Esophagus muscularis mucosa (tissue), 4 donors: ENCODE results near the gene LSMEM2.

ENCODE experiments used
- CTCF ChIP-seq, 3 experiments: fragments of 200-600 bp in 2 of 3; fragments of 450-650 bp in 1 of 3; sonication (generic) in 2 of 3; IDR thresholded peaks; one replicate each; pipeline ENCODE4 v1.5.1; 2017 to 2019; ENCODE audit warnings: antibody characterized with exemption in 3 of 3, mild to moderate bottlenecking in 2 of 3, moderate library complexity in 1 of 3
- EP300 ChIP-seq: sonication (generic); formaldehyde crosslinking; IDR thresholded peaks from one replicate; pipeline ENCODE4 v1.6.1; 2017; ENCODE audit warnings: antibody characterized with exemption
- POLR2A ChIP-seq: fragments of 450-650 bp; IDR thresholded peaks from one replicate; pipeline ENCODE4 v1.6.1; 2017; ENCODE audit warnings: antibody characterized with exemption, moderate library complexity, mild to moderate bottlenecking, low read depth
- POLR2AphosphoS5 ChIP-seq, 2 donors: sonication (generic); formaldehyde crosslinking; IDR thresholded peaks; one replicate each; pipeline ENCODE4 v1.6.1; 2017; ENCODE audit warnings: antibody characterized with exemption in 2 of 2

DNA sequence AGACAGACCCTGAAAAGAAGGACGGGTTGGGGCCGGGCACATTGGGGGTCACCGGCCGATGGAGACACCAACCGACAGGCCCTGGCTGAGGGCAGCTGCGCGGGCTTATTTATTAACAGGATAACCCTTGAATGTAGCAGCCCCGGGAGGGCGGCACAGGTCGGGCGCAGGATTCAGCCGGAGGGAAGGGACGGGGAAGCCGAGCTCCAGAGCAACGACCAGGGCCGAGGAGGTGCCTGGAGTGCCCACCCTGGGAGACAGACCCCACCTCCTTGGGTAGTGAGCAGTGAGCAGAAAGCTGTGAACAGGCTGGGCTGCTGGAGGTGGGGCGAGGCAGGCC is 2.2 kb upstream of the LSMEM2 start:
- TF ChIP-seq POLR2AphosphoS5 (IDR thresholded peaks at IDR 0.05): no peak
- TF ChIP-seq CTCF (IDR thresholded peaks at IDR 0.05): no peak
- TF ChIP-seq EP300: no peak
- no peak for TF ChIP-seq POLR2A
